Measurements from ENCODE around the gene CDKAL1. TPM values are rescaled to one million over a fixed set of nuclear protein-coding genes. Genes with fewer than 3 reads are reported as not detected.
"Not testable (repeated sequence)": the region's sequence is repeated elsewhere in the genome, so short reads cannot be mapped to it uniquely, and the experiment has no call there.

CDKAL1 gene
- total RNA-seq, 1 donor, result 26.8 TPM

DNA sequence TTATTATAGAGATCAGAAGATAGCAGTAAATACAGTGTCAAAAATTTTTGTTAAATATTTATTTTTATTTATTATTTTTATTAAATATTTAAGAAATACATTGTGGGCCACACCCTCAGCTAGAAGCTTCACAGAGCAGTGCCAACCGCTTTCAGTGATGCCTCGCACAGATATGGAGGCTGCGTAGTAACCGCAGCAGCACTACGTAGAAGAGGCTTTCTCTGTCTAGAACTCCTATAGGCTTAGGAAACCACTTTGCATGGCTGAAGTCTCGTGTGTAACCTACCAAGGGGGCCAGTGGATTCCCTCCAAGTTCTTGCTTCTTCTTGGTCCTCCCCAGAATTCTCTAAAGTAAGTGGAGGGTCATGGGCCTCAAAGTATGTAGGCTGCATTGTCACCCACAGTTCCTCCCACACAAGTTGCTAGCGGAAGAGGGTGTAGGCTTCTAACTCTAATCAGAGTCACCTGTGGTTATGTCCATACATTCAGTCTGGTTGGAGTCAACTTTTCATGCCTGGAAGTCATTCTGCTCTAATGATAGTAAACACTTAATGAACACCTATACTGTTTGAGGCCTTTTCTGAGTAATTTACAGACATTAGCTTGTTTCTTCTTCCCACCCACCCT is 285.6 kb downstream of the CDKAL1 start:
- no peak overlapping the region for H3K4me3 ChIP-seq (ENCODE audit: low read depth, low read length)
- TF ChIP-seq, protein P1, sequence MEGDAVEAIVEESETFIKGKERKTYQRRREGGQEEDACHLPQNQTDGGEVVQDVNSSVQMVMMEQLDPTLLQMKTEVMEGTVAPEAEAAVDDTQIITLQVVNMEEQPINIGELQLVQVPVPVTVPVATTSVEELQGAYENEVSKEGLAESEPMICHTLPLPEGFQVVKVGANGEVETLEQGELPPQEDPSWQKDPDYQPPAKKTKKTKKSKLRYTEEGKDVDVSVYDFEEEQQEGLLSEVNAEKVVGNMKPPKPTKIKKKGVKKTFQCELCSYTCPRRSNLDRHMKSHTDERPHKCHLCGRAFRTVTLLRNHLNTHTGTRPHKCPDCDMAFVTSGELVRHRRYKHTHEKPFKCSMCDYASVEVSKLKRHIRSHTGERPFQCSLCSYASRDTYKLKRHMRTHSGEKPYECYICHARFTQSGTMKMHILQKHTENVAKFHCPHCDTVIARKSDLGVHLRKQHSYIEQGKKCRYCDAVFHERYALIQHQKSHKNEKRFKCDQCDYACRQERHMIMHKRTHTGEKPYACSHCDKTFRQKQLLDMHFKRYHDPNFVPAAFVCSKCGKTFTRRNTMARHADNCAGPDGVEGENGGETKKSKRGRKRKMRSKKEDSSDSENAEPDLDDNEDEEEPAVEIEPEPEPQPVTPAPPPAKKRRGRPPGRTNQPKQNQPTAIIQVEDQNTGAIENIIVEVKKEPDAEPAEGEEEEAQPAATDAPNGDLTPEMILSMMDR (IDR thresholded peaks at IDR 0.05; ENCODE audit: insufficient read depth, low read depth, low read length), result no peak
- DNase-seq (ENCODE audit: low read depth), result no peak

DNA sequence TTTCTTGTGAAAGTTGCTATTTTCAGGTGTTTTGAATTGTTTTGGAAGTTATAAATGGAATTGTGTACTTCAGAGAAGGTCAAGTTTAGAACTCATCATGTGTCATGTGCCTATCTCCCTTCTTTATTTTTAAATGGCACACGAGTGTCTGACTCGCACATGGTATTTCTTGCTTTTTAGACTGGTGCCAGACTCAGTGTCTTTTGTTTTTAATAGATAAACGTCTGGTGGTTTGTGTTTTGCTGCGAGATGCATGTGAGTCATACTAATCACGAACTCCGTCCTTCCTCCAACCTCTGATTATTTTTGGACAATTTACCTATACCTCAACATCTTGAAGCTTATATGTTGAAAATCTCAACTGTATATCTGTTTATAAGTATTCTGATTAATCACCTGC is 292.1 kb downstream of the CDKAL1 start:
- peak; percentile 76 for DNase-seq (ENCODE audit: low read depth)
- TF ChIP-seq, protein P1 (IDR thresholded peaks at IDR 0.05; ENCODE audit: insufficient read depth, low read depth, low read length), result no peak
- H3K4me3 ChIP-seq (ENCODE audit: low read depth, low read length), result no peak overlapping the region

DNA sequence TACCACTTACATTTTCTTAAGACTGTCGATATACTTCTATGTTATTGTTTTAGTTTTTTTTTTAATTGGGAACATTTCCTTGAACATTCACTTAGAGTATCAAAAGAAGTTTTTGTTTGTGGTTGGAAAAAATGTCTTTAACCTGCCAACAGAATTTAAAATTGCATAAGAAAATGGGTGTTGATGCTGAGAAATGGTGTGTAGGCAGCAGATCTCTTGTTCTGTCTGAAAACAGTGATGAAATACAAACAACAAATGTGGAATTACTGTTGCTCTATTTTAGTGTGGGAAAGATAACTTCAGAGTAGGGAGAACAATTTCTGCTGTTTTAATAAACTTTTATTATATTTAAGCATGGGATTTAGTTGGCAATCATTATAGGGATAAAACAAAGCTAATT is 293.5 kb downstream of the CDKAL1 start:
- no peak overlapping the region for H3K4me3 ChIP-seq (ENCODE audit: low read depth, low read length)
- peak; percentile 89 for DNase-seq (ENCODE audit: low read depth)
- TF ChIP-seq, protein P1 (IDR thresholded peaks at IDR 0.05; ENCODE audit: insufficient read depth, low read depth, low read length), result no peak

DNA sequence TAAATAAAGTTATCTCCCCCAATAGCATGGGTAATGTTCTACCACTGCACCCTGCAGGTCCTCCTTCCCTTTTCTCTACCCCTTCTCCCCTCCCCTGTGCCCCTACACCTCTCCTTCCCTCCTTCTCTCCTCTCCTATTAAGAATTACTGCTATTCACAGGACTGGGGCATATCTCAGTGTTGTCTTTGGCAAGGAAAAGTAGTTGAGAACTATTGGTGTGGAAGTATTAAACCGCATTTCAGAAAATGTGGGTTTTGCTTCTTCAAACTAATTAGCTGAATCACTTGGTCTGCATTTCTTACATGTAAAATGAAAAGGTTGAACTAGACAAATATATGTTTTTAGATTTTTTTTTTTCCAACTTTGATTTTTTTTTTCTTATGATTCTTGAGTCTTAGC is 296.3 kb downstream of the CDKAL1 start:
- DNase-seq (ENCODE audit: low read depth), result no peak
- TF ChIP-seq, protein P1 (IDR thresholded peaks at IDR 0.05; ENCODE audit: insufficient read depth, low read depth, low read length), result no peak
- no peak overlapping the region for H3K4me3 ChIP-seq (ENCODE audit: low read depth, low read length)

DNA sequence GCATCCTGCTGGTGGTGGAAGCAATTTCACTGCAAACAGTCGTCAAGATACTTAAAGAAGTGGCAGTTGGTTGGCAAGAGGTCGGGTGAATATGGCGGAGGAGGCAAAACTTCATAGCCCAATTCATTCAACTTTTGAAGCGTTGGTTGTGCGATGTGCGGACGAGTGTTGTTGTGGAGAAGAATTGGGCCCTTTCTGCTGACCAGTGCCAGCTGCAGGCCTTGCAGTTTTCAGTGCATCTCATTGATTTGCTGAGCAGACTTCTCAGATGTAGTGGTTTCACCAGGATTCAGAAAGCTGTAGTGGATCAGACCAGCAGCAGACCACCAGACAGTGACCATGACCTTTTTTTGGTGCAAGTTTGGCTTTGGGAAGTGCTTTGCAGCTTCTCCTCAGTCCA is 297.0 kb downstream of the CDKAL1 start:
- DNase-seq (ENCODE audit: low read depth); H3K4me3 ChIP-seq (ENCODE audit: low read depth, low read length): not testable (repeated sequence)

DNA sequence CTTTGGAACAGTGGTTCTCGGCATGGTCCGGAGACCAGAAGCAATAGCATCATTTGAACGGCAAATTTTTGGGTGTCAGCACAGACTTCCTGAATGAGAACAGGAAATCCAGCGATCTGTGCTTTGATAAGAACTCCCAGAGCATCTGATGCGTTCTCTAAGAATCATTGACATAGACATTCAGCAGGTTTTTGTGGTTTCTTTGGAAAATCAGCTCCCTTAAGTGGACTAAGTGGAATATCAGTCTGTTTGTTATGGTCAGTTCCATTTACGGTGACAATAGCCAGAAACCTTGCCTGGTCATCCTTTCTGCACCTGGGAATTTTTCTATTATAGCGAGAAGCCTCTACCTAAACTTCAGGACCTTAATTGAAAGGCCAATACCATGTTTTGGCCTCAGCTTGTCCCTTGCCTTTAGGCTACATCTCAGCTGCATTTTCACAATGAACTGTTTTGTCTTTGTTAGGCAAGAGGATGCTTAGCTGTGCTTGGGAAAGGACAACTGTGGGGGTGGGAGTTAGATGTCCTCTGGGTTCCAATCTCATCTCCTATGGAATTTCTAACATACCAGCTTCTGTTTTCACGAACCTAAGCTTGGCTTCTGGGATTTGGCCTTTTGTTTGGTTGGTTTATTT is 299.7 kb downstream of the CDKAL1 start:
- H3K4me3 ChIP-seq (ENCODE audit: low read depth, low read length), result no peak overlapping the region
- TF ChIP-seq, protein P1 (IDR thresholded peaks at IDR 0.05; ENCODE audit: insufficient read depth, low read depth, low read length), result no peak
- peak; percentile 41 for DNase-seq (ENCODE audit: low read depth)

DNA sequence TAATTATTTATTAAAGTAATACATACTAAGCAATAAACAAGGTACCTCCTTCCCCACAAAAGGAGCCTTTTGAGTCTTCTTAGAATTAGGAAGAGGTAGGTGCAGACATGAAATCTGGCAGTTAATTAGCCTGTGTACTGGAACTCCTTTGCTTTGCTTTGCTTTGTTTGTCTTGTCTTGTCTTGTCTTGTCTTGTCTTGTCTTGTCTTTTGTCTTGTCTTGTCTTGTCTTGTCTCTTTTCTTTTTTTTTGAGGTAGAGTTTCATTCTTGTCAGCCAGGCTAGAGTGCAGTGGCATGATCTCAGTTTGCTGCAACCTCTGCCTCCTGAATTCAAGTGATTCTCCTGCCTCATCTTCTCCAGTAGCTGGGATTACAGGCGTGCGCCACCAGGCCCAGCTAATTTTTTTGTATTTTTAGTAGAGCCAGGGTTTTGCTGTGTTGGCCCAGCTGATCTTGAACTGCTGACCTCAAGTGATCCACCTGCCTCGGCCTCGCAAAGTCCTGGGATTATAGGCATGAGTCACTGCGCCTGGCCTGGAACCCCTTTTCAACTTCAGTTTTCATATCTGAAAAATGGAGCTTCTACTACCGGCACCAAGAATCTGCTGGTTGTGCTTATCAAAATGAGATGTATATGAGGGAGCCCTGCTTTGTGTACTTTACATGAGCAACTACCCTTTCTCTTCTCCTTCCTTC is 301.2 kb downstream of the CDKAL1 start:
- DNase-seq (ENCODE audit: low read depth), result no peak
- H3K4me3 ChIP-seq (ENCODE audit: low read depth, low read length), result no peak overlapping the region
- TF ChIP-seq, protein P1 (IDR thresholded peaks at IDR 0.05; ENCODE audit: insufficient read depth, low read depth, low read length), result no peak

Measured in fibroblast of villous mesenchyme (primary cell).